Tibial nerve (tissue), 4 donors: ENCODE results near the gene PRKAR1B. TPM values are rescaled to one million over a fixed set of nuclear protein-coding genes. Genes with fewer than 3 reads are reported as not detected.

Experiments used
- DNase-seq, 2 donors: peaks; one replicate each; pipeline ENCODE4 v3.0.0-alpha.2; 2019; ENCODE audit warnings: low spot score in 2 of 2
- H3K27ac ChIP-seq, 4 donors: fragments of 200-600 bp; sonication (generic) in 3 of 4; one replicate each; pipeline ENCODE4 v1.5.1; 2017 to 2019; ENCODE audit warnings: mild to moderate bottlenecking in 1 of 4
- H3K27me3 ChIP-seq, 2 donors: fragments of 200-600 bp; sonication (generic) in 1 of 2; one replicate each; pipeline versions ENCODE4 v1.5.1 to v1.6.0; 2017 to 2019
- H3K36me3 ChIP-seq, 3 donors: fragments of 200-600 bp; sonication (generic); one replicate each; pipeline ENCODE4 v1.5.1; 2018 to 2019
- H3K4me1 ChIP-seq, 4 donors: fragments of 200-600 bp; sonication (generic) in 3 of 4; one replicate each; pipeline ENCODE4 v1.5.1; 2017 to 2019
- H3K4me3 ChIP-seq, 4 donors: fragments of 200-600 bp; sonication (generic) in 3 of 4; one replicate each; pipeline ENCODE4 v1.5.1; 2017 to 2019; ENCODE audit warnings: mild to moderate bottlenecking in 1 of 4, moderate library complexity in 1 of 4
- H3K9me3 ChIP-seq, 4 donors: fragments of 200-600 bp; sonication (generic) in 3 of 4; one replicate each; pipeline ENCODE4 v1.5.1; 2017 to 2019
- EP300 ChIP-seq, 2 donors: sonication (generic); formaldehyde crosslinking; IDR thresholded peaks; one replicate each; pipeline ENCODE4 v1.6.1; 2017; ENCODE audit warnings: antibody characterized with exemption in 2 of 2, mild to moderate bottlenecking in 1 of 2
- POLR2A ChIP-seq, 2 donors: fragments of 450-650 bp; IDR thresholded peaks; one replicate each; pipeline ENCODE4 v1.6.1; 2017; ENCODE audit warnings: antibody characterized with exemption in 2 of 2, mild to moderate bottlenecking in 2 of 2, moderate library complexity in 2 of 2
- WGBS, 2 donors: methylation state at CpG; one replicate each; pipeline ENCODE4 v1.1.5; 2018; 5-methylcytosine and 5-hydroxymethylcytosine counted together
- total RNA-seq, 4 donors: library from RNA; depleted of rRNA; stranded (reverse); fragments of >200 nt; gene quantifications; one replicate each; pipeline ENCODE4 v1.1.0, GENCODE V29; 2016
- TF ChIP-seq, protein P1 (sequence below), 5 experiments: fragments of 200-600 bp in 3 of 5; fragments of 450-650 bp in 2 of 5; sonication (generic) in 3 of 5; IDR thresholded peaks; one replicate each; pipeline ENCODE4 v1.5.1; 2016 to 2019; ENCODE audit warnings: antibody characterized with exemption in 5 of 5, mild to moderate bottlenecking in 3 of 5, moderate library complexity in 2 of 5

PRKAR1B gene
- total RNA-seq, 4 donors from 2014 or later, result 2.7 to 12.3 (median 4.8) TPM

DNA sequence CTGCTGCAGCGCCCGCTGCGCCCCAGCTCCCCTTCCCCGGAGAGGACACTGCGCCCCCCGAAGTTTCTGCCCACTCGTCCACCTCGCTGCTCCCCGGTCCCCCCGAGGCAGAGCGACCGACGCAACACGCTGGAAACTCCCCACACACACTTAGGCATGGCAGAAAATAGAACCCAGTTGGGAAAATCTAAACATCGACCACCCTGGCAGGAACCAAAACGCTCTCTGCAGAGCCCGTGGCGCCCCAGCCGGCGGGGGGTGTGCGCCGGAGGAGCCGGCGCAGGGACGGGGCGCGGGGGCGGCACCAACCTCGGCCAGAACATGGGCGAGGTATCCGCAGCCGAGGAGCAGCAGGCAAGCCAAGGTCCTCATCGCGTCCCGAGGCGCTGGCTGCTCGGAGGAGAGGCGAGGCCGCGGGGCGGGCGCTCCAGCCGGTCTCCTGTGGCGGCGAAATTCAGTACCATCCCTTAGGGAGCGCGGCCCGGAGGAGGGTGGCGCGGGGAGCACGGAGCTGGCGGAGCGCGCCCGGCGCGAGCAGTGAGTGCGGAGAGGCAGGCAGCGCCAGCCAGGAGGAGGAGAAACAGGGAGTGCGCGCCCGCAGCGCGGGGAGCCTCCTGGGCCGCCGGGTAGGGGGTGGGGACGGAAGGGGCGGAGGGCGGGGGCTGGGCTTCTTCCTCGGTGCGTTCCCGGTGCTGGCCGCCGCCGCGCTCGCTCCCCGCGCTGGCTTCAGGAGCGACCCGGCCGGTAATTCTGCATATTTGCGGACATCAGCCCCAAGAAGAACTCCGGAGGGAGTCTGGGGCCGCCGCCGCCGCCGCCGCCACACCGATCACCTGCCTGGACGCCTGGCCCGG lies 208.2 kb downstream of the PRKAR1B start:
- Histone ChIP-seq H3K4me3 (peak overlapping the region; percentile 52 to 92 (median 58)), H3K4me1 (peaks cover 3 to 72% (median 51%) of the 10 kb centered on the region in 4 donors), H3K36me3 (no peaks in the 10 kb centered on the region), H3K9me3 (no peaks in the 10 kb centered on the region), H3K27me3 (peaks cover 0 to 27% of the 10 kb centered on the region in 2 donors), H3K27ac (peak overlapping the region; percentile 65 to 91 (median 78))
- WGBS, 2 donors, result 0 to 1% methylated on average over 46 to 70 of the region's 93 CpGs
- TF ChIP-seq EP300 (IDR thresholded peaks at IDR 0.05) (peak in 1 of 2 donors; percentile 90), POLR2A (IDR thresholded peaks at IDR 0.05) (peak; percentile 27 to 58)
- TF ChIP-seq, protein P1, sequence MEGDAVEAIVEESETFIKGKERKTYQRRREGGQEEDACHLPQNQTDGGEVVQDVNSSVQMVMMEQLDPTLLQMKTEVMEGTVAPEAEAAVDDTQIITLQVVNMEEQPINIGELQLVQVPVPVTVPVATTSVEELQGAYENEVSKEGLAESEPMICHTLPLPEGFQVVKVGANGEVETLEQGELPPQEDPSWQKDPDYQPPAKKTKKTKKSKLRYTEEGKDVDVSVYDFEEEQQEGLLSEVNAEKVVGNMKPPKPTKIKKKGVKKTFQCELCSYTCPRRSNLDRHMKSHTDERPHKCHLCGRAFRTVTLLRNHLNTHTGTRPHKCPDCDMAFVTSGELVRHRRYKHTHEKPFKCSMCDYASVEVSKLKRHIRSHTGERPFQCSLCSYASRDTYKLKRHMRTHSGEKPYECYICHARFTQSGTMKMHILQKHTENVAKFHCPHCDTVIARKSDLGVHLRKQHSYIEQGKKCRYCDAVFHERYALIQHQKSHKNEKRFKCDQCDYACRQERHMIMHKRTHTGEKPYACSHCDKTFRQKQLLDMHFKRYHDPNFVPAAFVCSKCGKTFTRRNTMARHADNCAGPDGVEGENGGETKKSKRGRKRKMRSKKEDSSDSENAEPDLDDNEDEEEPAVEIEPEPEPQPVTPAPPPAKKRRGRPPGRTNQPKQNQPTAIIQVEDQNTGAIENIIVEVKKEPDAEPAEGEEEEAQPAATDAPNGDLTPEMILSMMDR (IDR thresholded peaks at IDR 0.05), result peak in 2 of 5 experiments; percentile 11 to 49
- DNase-seq, result peak; percentile 41 to 49

DNA sequence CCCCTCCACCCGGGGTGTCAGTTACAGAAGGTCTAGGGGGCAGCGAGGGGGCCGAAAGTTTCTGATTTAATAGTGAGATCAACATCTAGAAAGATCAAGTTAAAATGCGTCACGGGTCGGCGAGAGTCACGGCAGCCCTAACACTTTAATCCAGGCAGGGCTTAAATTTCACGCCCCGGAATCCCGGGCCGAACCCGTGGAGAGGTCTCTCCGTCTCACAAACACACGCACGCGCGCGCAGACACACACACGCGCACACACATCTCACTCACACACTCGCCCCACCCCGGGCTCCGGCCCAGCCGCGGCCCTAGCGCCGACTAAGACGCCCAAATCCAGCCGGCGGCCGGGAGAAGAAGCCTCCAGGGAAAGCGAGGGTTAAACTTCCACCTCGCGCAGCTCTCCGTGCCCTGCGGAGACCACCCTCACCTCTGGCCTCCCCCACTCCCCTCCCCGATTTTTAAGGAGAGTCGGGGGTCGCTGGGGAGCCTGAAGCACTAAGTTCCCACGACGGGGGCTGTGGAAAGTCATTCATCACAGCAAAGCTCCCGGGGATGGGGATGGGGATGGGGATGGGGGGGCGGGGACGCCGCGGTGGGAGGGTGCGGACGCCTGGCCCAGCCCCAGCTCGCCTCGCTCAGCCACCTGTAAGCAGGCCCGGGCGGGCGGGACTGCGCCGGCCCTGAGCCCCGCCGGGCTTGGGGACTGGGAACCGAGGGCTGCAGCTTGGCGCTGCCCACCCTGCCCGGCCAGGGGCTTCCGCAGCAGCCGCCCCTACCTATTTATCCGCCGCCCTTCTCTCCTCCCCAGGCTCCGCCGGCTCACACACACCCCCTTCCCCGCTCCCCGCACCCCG lies 209.1 kb downstream of the PRKAR1B start:
- H3K9me3 ChIP-seq, result no peaks in the 10 kb centered on the region
- peak overlapping the region; percentile 52 to 92 (median 58) for H3K4me3 ChIP-seq
- TF ChIP-seq POLR2A (IDR thresholded peaks at IDR 0.05) (peak in 1 of 2 donors; percentile 13), EP300 (IDR thresholded peaks at IDR 0.05) (peak in 1 of 2 donors; percentile 48)
- TF ChIP-seq, protein P1 (IDR thresholded peaks at IDR 0.05), result no peak
- peak; percentile 38 to 45 for DNase-seq
- 0% methylated on average over 41 to 63 of the region's 70 CpGs for WGBS, 2 donors
- H3K27me3 ChIP-seq, result peaks cover 0 to 23% of the 10 kb centered on the region in 2 donors
- peaks cover 3 to 80% (median 54%) of the 10 kb centered on the region in 4 donors for H3K4me1 ChIP-seq
- no peaks in the 10 kb centered on the region for H3K36me3 ChIP-seq
- peak overlapping the region; percentile 65 to 91 (median 78) for H3K27ac ChIP-seq

DNA sequence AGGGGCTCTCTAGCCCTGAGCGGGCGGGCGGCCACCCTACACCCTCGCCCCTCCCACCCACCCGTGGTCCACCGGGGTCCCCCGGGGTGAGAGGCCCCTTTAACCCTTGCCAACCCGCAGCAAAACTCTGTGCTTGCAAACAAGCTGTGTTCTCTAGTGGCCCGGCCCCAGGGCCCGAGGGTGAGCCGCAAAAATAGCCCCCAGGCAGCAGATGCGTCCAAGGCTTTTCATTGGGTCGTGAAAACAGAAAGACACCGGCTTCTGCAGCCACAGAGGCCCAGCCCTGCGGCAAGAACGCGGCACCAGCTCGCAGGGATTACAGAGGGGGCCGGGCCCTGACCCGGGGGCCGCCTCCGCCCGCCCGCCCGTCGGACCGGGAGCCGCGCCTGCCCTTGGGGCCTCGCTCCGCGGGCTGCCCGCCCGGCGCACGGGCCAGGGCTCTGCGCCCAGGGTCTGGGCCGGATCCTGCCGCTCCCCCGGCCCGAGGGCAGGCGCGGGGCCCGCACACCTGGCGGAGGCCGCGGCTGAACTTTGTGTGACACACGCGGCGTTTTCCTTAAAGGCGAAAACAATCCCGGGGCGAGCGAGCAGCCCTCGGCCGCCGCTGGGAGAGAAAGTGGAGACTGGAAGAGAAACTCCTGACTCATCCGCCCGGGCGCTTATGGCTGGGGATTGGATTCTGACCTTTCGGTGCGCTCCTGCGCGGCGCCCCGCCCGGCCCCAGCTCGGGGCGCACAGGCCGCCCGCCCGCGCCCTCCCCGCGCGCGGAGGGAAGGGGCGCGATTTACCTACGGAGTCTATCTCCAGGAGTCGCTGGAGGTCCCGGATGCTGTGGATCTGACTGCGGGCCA lies 210.2 kb downstream of the PRKAR1B start:
- 2 to 17% methylated on average over 3 to 76 of the region's 83 CpGs for WGBS, 2 donors
- Histone ChIP-seq H3K9me3 (no peaks in the 10 kb centered on the region), H3K4me3 (peak overlapping the region; percentile 52 to 58 (median 54)), H3K27ac (peak overlapping the region; percentile 65 to 91 (median 78)), H3K4me1 (peaks cover 3 to 73% (median 53%) of the 10 kb centered on the region in 4 donors), H3K36me3 (peaks cover 0 to 8% (median 0%) of the 10 kb centered on the region in 3 donors), H3K27me3 (peaks cover 0 to 12% of the 10 kb centered on the region in 2 donors)
- peak in 1 of 2 donors; percentile 10 for TF ChIP-seq EP300 (IDR thresholded peaks at IDR 0.05)
- TF ChIP-seq, protein P1 (IDR thresholded peaks at IDR 0.05), result peak in 1 of 5 experiments; percentile 8
- TF ChIP-seq POLR2A (IDR thresholded peaks at IDR 0.05), result no peak
- DNase-seq, result peak in 1 of 2 donors; percentile 40

DNA sequence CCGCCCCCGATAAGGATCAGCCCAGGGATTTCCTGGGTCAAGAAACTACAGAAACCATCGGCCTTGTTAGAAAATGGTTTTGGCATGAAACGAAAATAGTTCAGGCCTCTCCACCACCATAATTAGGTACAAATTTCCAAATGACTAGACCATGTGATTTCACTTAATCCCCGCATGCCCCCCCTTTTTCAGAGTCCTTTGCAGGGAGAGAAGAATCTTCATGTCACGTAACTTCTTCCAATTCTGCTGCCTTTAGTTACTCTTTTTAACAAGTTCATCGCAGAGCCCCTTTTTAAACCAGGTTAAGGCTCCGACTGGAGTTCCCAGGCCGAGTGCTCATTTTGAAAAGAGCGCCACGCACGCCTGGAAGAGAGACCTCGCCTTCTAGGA lies 210.9 kb downstream of the PRKAR1B start:
- Histone ChIP-seq H3K9me3 (no peaks in the 10 kb centered on the region), H3K4me3 (peak overlapping the region; percentile 52 to 58 (median 54)), H3K27ac (peak overlapping the region; percentile 65 to 91 (median 78)), H3K36me3 (peaks cover 0 to 15% (median 0%) of the 10 kb centered on the region in 3 donors), H3K27me3 (peaks cover 0 to 5% of the 10 kb centered on the region in 2 donors), H3K4me1 (peaks cover 0 to 67% (median 46%) of the 10 kb centered on the region in 4 donors)
- DNase-seq, result no peak
- no peak for TF ChIP-seq POLR2A (IDR thresholded peaks at IDR 0.05)
- TF ChIP-seq, protein P1 (IDR thresholded peaks at IDR 0.05), result no peak
- no peak for TF ChIP-seq EP300 (IDR thresholded peaks at IDR 0.05)
- 23 to 25% methylated on average over 12 to 13 of the region's 13 CpGs for WGBS, 2 donors
